Measurements from ENCODE around the gene RECQL5.
"Not testable (repeated sequence)": the region's sequence is repeated elsewhere in the genome, so short reads cannot be mapped to it uniquely, and the experiment has no call there.

Gene RECQL5

DNA sequence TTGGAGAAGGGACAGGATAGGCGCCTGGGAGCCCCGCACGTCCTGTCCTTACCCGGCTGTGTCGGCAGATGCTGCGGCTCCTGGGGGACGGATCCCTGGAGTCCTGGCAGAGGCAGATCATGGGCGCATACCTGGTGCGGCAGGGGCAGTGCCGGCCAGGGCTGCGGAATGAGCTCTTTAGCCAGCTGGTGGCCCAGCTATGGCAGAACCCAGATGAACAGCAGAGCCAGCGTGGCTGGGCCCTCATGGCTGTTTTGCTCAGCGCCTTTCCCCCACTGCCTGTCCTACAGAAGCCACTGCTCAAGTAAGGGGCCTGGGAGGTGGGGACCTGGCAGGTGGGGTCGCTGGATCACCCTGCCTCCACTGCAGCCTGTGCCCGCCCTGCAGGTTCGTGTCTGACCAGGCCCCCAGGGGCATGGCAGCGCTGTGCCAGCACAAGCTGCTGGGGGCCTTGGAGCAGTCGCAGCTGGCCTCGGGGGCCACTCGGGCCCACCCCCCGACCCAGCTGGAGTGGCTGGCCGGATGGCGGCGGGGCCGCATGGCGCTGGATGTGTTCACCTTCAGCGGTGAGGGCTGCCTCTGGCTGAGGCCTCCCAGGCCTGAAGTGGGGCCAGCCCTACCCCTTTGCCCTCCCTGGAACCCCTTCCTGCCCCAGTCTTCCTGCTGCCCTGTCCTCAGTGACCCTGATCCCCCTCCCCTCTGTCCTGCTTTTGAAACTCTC, 53.9 kb downstream of the RECQL5 start:
- no peak for DNase-seq

DNA sequence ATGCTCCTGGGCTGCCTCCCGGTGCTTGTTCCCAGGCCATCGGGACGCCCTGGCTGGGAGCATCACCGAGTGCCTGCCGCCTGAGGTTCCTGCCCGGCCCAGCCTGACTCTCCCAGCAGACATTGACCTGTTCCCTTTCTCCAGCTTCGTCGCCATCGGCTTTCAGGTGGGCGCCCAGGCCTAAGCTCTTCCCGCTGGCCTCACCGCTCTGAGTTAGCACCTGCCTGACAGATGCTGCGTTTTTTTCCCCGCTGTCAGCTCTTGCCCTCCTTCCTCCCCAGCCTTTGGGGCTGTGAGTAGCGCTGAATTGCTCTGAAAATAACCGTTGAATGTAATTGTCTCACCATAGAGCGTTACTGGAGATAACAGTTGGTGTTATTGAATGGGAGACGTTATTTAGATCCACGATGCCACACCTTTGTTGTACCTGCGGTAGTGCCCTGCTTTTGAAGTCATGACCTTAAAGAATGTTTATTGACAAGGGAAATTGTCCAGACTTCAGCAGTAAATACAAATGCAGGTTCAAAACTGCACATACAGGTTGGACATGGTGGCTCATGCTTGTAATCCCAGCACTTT, 55.0 kb downstream of the RECQL5 start:
- no peak for DNase-seq

DNA sequence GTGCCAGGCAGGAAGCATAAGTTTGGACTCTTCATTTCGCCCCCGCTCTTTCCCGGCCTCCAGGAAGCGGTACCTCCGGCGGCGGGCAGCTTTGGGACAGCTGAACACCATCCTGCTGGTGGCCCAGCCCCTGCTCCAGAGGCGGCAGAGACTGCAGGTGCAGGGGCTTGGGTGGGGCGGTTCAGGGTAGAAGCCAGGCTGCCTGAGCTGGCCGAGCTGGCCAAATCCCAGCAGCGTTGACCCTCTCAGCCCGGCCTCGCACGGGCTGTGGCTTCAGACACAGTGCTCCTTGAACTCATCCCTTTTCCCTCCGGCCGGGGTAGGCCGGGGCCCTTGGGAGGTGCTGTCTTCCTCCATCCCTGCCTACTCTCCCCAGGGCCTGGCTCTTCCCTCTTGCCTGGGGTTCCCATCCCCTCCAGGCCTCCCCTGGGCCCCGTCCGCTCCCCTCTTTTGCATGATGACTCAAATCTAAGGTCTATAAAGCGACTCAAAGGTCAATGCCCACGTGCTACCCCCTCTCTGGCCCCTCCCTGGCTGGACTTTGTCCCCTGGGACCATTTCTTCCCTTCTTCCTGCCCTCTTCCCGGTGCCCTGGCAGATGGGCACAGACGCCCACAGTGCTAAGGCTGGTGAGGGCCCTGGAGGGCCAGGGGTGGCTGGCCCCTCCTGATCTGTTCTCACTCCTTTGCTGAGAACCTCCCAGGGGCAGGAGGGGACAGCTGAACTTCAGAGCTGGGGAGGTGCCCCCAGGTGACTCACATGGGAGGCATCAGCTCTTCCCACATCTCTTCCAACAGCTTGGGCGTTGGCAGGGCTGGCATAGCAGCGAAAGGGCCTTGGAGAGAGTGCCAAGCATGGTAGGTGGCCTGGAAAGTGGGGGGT, 56.6 kb downstream of the RECQL5 start:
- DNase-seq, result no peak

DNA sequence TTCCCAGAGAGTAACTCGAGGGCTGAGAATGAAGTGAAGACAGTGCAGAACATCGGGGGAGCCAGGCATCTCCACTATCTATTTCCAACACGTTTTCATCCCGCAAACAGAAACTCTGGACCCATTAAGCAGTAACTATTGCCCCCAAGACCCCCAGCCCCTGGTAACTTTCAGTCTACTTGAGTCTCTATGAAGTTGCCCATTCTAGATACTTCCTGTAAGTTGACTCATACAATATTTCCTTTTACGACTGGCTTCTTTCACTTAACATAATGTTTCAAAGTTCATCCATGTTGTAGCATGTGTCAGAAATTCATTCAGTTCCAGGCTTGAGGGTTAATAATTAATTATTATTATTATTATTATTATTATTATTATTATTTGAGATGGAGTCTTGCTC, 59.9 kb downstream of the RECQL5 start:
- DNase-seq, result no peak

- no peak for DNase-seq
These were observed 61.2 kb downstream of the RECQL5 start for GRCh38 chr17:75605790-75606189.

GRCh38 chr17:75604034-75604695, 62.8 kb downstream of the RECQL5 start:
- DNase-seq, result no peak

- no peak for DNase-seq
These were observed 63.8 kb downstream of the RECQL5 start for GRCh38 chr17:75603123-75603522.

DNA sequence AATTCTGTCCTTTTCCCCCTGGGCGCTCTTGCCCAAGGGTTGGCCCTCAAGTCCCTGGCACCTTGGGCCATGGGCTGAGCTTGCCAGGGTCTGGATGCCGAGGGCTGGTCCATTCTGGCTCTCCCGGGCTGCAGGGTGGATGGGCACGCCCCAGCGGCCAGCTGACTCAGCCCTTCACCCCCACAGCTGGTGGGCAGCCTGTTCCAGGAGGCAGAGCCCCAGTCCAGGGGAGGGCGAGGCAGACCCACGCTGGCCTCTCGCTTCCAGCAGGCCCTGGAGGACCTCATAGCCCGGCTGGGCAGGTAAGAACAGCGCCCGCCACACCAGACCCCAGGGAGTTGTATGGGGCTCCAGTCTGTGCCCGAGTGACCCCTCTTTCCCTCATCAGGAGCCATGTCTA, 64.3 kb downstream of the RECQL5 start:
- DNase-seq, result no peak

- no peak for DNase-seq
These were observed 65.6 kb downstream of the RECQL5 start for GRCh38 chr17:75601057-75601987.

GRCh38 chr17:75596320-75597087, 70.5 kb downstream of the RECQL5 start:
- DNase-seq, result no peak

- DNase-seq, result no peak
These were observed 71.0 kb downstream of the RECQL5 start for GRCh38 chr17:75595920-75596313.

GRCh38 chr17:75595284-75595919, 71.6 kb downstream of the RECQL5 start:
- no peak for DNase-seq

GRCh38 chr17:75594499-75595283, 72.3 kb downstream of the RECQL5 start:
- no peak for DNase-seq

DNA sequence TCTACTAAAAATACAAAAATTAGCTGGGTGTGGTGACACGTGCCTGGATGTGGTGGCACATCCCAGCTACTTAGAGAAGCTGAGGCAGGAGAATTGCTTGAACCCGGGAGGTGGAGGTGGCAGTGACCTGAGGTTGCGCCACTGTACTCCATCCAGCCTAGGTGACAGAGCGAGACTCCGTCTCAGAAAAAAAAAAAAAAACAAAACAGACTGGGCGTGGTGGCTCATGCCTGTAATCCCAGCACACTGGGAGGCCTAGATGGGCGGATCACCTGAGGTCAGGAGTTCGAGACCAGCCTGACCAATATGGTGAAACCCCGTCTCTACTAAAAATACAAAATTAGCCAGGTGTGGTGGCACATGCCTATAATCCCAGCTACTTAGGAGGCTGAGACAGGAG, 73.5 kb downstream of the RECQL5 start:
- not testable (repeated sequence) for DNase-seq

DNA sequence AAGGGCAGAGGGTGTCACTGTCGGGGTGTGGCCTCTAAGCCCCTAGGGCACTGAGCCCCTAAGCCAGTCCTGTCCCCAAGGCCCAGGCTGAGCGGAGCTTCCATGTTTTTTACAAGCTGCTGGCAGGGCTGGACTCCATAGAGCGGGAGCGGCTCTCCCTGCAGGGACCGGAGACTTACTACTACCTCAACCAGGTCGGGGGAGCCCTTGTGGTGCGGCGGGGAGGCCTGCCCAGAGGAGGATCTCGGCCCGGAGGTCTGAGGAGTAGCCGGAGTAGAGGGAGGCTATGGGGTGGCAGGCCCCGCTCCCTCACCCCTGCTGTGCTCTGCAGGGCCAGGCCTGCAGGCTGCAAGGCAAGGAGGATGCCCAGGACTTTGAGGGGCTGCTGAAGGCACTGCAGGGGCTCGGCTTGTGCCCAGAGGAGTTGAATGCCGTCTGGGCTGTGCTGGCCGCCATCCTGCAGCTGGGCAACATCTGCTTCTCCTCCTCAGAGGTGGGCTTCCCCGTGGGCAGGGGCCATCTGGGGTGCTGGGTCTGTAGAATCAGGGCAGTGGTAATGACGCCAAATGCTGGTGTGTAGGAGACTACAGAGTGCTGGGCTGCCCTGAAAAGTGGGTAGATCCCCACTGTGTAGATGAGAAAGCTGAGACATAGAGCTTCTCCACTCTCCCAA, 74.5 kb downstream of the RECQL5 start:
- DNase-seq, result no peak

DNA sequence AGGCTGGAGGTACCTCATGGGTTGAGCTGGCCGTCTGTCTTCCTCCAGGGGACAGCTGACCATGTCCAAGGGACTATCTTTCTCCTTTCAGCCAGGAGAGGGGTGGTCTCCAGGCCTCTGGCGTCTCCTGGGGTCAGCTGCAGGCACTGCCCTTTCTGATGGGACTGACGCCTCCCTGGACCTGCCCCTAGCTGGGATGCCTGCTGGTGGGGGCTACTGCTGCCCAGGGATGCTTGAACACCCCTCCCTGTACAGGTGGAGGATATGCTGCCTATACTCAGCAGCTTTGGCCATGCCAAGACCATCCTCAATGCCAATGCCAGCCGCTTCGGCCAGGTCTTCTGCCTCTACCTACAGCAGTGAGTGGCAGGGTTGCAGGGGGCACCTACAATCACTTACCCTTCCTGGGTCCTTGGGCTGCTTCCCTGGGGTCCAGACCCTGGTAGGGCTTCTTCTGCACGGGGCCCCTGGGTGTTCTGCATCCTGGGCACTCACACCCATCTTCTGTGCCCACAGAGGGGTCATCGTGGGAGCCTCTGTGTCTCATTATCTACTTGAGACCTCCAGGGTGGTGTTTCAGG, 75.1 kb downstream of the RECQL5 start:
- DNase-seq, result no peak

GRCh38 chr17:75590849-75591721, 75.9 kb downstream of the RECQL5 start:
- DNase-seq, result no peak

- DNase-seq, result no peak
These were observed 76.6 kb downstream of the RECQL5 start for GRCh38 chr17:75590314-75590761.

Measured in cerebellar nuclear complex (tissue), 1 donor.